Spleen (tissue), 11 donors: Measurements from ENCODE around the gene GUCA1A. TPM values are rescaled to one million over a fixed set of nuclear protein-coding genes. Genes with fewer than 3 reads are reported as not detected.

Experiments used
- DNase-seq: peaks from one replicate; pipeline ENCODE4 v3.0.0-alpha.2; 2020
- H3K27ac ChIP-seq, 8 donors: fragments of 200-600 bp; sonication (generic) in 7 of 8; 1 replicate in 4 of 8; 2 replicates in 4 of 8; pipeline versions ENCODE4 v1.5.0 to v1.8.0; 2016 to 2021; ENCODE audit warnings: inconsistent platforms in 4 of 8, mild to moderate bottlenecking in 4 of 8, moderate library complexity in 1 of 8
- H3K27me3 ChIP-seq, 7 donors: fragments of 200-600 bp; sonication (generic) in 6 of 7; replicated peaks in 1 of 7; 1 replicate in 4 of 7; 2 replicates in 3 of 7; pipeline versions ENCODE4 v1.5.0 to v1.8.0; 2016 to 2021; ENCODE audit warnings: inconsistent platforms in 3 of 7, mild to moderate bottlenecking in 1 of 7
- H3K36me3 ChIP-seq, 6 donors: fragments of 200-600 bp; sonication (generic) in 5 of 6; 1 replicate in 4 of 6; 2 replicates in 2 of 6; pipeline versions ENCODE4 v1.5.0 to v1.8.0; 2016 to 2021; ENCODE audit warnings: inconsistent platforms in 2 of 6
- H3K4me1 ChIP-seq, 6 donors: fragments of 200-600 bp; sonication (generic) in 5 of 6; 1 replicate in 3 of 6; 2 replicates in 3 of 6; pipeline versions ENCODE4 v1.5.0 to v1.8.0; 2016 to 2021; ENCODE audit warnings: inconsistent platforms in 3 of 6
- H3K4me3 ChIP-seq, 8 donors: fragments of 200-600 bp; sonication (generic) in 7 of 8; 1 replicate in 4 of 8; 2 replicates in 4 of 8; pipeline versions ENCODE4 v1.5.0 to v1.8.0; 2016 to 2021; ENCODE audit warnings: inconsistent platforms in 4 of 8, mild to moderate bottlenecking in 4 of 8, moderate library complexity in 2 of 8
- H3K9me3 ChIP-seq, 8 donors: fragments of 200-600 bp; sonication (generic) in 7 of 8; 1 replicate in 4 of 8; 2 replicates in 4 of 8; pipeline versions ENCODE4 v1.5.0 to v1.8.0; 2016 to 2021; ENCODE audit warnings: inconsistent platforms in 4 of 8
- POLR2A ChIP-seq, 3 donors: fragments of 450-650 bp; IDR thresholded peaks; one replicate each; pipeline ENCODE4 v1.5.1; 2017; ENCODE audit warnings: antibody characterized with exemption in 3 of 3, mild to moderate bottlenecking in 1 of 3
- POLR2AphosphoS5 ChIP-seq, 3 donors: sonication (generic); formaldehyde crosslinking; IDR thresholded peaks; one replicate each; pipeline ENCODE4 v1.5.1; 2017; ENCODE audit warnings: antibody characterized with exemption in 3 of 3
- WGBS, 5 donors: extraction: QIAGEN DNeasy Blood & Tissue Kit in 3 of 5; methylation state at CpG; one replicate each; pipeline versions ENCODE4 v1.1.5 to v1.1.7; 2013 to 2018; 5-methylcytosine and 5-hydroxymethylcytosine counted together
- intact Hi-C: fragments of 100-400 bp; cut with DNase I; formaldehyde crosslinking; loops from one replicate; pipeline ENCODE4 v1.15.0; 2023; ENCODE audit warnings: low total_unique reads
- polyA plus RNA-seq, 3 donors: library from polyadenylated mRNA; stranded (reverse); fragments of 200-250 nt; gene quantifications; one replicate each; pipeline ENCODE4 v1.2.1, GENCODE V29; 2013
- total RNA-seq, 7 donors: library from RNA; depleted of rRNA in 3 of 7; stranded (reverse); fragments of >200 nt in 3 of 7; fragmentation: NEBNext Ultra II Directional in 4 of 7; extraction: Animal tissue kit (Norgen Biotek cat#: 25700) in 4 of 7; gene quantifications; one replicate each; pipeline versions ENCODE4 v1.1.0 to v1.2.1, GENCODE V29; 2016 to 2021
- TF ChIP-seq, protein P1 (sequence below), 11 experiments: fragments of 200-600 bp in 7 of 11; fragments of 450-650 bp in 4 of 11; sonication (generic) in 4 of 11; IDR thresholded peaks in 8 of 11; conservative IDR thresholded peaks in 3 of 11; 1 replicate in 7 of 11; 2 replicates in 4 of 11; pipeline versions ENCODE4 v1.4.0 to v1.8.0; 2016 to 2021; ENCODE audit warnings: antibody characterized with exemption in 11 of 11, inconsistent platforms in 4 of 11, mild to moderate bottlenecking in 1 of 11
- donor health status: healthy with polysubstance abuse.
- donor health status: DM: no; HTN: no; CAD: no; lungs with moderate emphysema.
- donor health status: DM: no; HTN: no; CAD: no.
- donor health status: Bipolar disorder and iron deficiency.
- donor health status: healthy.
- donor health status: DM: no; HTN: no; CAD: no.
- donor health status: DM: yes; HTN: yes; CAD: no.

GUCA1A gene
- total and polyA plus RNA-seq, 10 donors: 0.11 TPM; not detected in 9

DNA sequence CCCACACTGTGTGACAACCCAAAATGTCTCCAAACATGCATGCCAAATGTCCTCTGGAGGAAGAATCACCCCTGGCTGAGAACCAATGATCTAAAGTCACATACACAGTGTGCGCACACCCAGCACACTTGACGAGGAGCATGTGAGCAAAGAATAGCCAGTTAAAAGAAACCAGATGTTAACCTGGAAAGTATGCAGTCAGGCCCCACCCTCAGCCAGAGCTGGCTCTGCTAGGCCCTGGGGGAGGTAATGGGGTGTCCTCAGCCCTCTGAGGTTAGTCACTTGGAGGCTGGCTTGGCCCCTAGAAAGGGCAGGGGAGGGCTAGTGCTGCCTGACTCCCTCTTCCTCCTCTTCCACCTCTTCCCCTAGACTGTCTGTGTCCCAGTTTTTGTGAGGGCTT, 15.2 kb upstream of the GUCA1A start:
- Histone ChIP-seq H3K9me3 (no peaks in the 10 kb centered on the region), H3K4me1 (no peaks in the 10 kb centered on the region), H3K4me3 (no peak overlapping the region), H3K36me3 (no peaks in the 10 kb centered on the region), H3K27ac (no peak overlapping the region), H3K27me3 (peaks cover 0 to 15% (median 0%) of the 10 kb centered on the region in 7 donors)
- 79 to 90% (median 84%) methylated on average over 2 of the region's 2 CpGs for WGBS, 5 donors
- intact Hi-C loops: no loop called here
- no peak for DNase-seq
- TF ChIP-seq POLR2A (IDR thresholded peaks at IDR 0.05): no peak
- TF ChIP-seq, protein P1, sequence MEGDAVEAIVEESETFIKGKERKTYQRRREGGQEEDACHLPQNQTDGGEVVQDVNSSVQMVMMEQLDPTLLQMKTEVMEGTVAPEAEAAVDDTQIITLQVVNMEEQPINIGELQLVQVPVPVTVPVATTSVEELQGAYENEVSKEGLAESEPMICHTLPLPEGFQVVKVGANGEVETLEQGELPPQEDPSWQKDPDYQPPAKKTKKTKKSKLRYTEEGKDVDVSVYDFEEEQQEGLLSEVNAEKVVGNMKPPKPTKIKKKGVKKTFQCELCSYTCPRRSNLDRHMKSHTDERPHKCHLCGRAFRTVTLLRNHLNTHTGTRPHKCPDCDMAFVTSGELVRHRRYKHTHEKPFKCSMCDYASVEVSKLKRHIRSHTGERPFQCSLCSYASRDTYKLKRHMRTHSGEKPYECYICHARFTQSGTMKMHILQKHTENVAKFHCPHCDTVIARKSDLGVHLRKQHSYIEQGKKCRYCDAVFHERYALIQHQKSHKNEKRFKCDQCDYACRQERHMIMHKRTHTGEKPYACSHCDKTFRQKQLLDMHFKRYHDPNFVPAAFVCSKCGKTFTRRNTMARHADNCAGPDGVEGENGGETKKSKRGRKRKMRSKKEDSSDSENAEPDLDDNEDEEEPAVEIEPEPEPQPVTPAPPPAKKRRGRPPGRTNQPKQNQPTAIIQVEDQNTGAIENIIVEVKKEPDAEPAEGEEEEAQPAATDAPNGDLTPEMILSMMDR (IDR thresholded peaks at IDR 0.05 in 8 of 11, conservative IDR thresholded peaks at IDR 0.05 in 3 of 11): no peak
- TF ChIP-seq POLR2AphosphoS5 (IDR thresholded peaks at IDR 0.05): no peak

DNA sequence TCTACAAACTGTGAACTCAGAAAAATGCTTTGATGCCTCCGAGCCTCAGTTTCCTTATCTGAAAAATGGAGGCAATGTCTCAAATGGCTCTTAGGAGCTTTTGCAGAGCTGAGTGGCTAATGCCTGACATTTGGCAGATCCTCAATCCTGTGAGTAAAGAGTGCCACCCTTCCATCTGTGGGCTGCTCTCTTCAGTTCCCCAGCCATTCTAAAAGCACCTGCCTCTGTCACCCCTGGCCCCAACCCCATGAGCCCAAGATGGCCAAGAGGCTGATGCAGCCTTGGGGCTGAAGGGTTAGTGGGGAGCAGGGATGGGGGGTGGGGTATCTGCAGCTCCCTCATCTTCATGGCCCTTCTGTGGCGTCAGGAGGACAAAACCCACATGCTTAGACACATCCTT, 14.5 kb upstream of the GUCA1A start:
- Histone ChIP-seq H3K9me3 (no peaks in the 10 kb centered on the region), H3K36me3 (no peaks in the 10 kb centered on the region), H3K4me1 (no peaks in the 10 kb centered on the region), H3K27me3 (peaks cover 0 to 15% (median 0%) of the 10 kb centered on the region in 7 donors), H3K27ac (no peak overlapping the region), H3K4me3 (no peak overlapping the region)
- TF ChIP-seq, protein P1 (IDR thresholded peaks at IDR 0.05 in 8 of 11, conservative IDR thresholded peaks at IDR 0.05 in 3 of 11): no peak
- TF ChIP-seq POLR2AphosphoS5 (IDR thresholded peaks at IDR 0.05) (no peak), POLR2A (IDR thresholded peaks at IDR 0.05) (no peak)
- intact Hi-C loops: no loop called here
- 75 to 90% (median 87%) methylated on average over 2 of the region's 2 CpGs for WGBS, 5 donors
- no peak for DNase-seq

DNA sequence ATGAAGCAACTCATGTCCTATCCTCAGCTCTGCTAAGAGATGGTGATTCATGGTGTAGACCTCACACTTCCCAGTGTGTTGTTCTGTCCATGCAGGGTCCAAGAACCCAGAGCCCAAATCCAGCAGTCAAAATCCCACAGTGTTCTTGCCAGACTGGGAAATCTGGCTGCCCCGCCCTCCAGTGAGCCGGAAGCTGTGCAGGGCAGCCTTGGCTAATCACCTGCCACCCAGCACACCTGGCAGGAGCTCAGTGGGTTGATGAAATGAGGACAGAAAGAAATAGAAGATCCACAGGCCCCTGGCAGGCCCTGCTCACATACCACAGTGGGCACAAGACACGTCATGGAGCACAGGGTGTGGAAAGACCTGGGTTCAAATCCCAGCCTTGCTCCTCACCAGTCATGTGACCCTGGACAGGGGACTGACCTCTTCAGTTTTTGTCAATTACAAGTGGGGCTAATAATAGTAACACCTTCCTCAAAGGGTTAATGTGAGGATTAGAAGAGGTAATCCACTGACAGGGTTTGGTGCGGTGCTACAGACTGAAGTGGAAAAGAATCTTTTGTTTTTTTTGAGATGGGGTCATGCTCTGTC, 13.6 kb upstream of the GUCA1A start:
- 67 to 91% (median 79%) methylated on average over 4 of the region's 4 CpGs for WGBS, 5 donors
- Histone ChIP-seq H3K36me3 (no peaks in the 10 kb centered on the region), H3K27ac (no peak overlapping the region), H3K9me3 (no peaks in the 10 kb centered on the region), H3K4me1 (no peaks in the 10 kb centered on the region), H3K27me3 (peaks cover 0 to 15% (median 0%) of the 10 kb centered on the region in 7 donors), H3K4me3 (no peak overlapping the region)
- intact Hi-C loops: no loop called here
- TF ChIP-seq POLR2A (IDR thresholded peaks at IDR 0.05): no peak
- no peak for DNase-seq

DNA sequence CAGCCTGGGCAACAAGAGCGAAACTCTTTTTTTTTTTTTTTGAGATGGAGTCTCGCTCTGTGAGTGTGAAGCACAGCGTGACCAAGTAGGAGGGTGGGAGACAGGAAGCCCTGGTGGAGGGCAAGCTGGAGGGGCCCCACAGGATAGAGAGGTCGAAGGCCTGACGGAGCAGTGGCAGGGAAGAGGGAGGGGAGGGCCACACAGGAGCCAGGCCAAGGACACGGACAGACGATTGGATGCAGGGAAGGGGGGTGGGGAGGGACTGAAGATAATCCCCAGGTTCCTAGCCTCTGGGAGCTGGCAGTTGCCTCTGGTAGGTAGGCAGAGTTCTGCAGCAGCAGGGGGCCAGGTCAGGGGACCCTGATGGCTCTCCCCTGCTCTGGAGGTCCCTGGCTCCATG, 10.8 kb upstream of the GUCA1A start:
- Histone ChIP-seq H3K27ac (no peak overlapping the region), H3K27me3 (peaks cover 0 to 20% (median 0%) of the 10 kb centered on the region in 7 donors), H3K36me3 (no peaks in the 10 kb centered on the region), H3K4me1 (peaks cover 0 to 3% (median 0%) of the 10 kb centered on the region in 6 donors), H3K9me3 (no peaks in the 10 kb centered on the region), H3K4me3 (no peak overlapping the region)
- no peak for DNase-seq
- intact Hi-C loops: no loop called here
- TF ChIP-seq, protein P1 (IDR thresholded peaks at IDR 0.05 in 8 of 11, conservative IDR thresholded peaks at IDR 0.05 in 3 of 11): no peak
- TF ChIP-seq POLR2AphosphoS5 (IDR thresholded peaks at IDR 0.05) (no peak), POLR2A (IDR thresholded peaks at IDR 0.05) (no peak)
- 24 to 45% (median 45%) methylated on average over 7 of the region's 7 CpGs for WGBS, 5 donors
